Activated effector memory CD4-positive, alpha-beta T cell treated with Interleukin-2 at 50 U/mL for 16 hours (primary cell): ENCODE measurements around the gene CYP2D6.
"Not testable (repeated sequence)": the region's sequence is repeated elsewhere in the genome, so short reads cannot be mapped to it uniquely, and the experiment has no call there.

ENCODE experiments used
- DNase-seq: peaks from one replicate; pipeline ENCODE4 v3.0.0-alpha.2; 2020

The CYP2D6 gene

DNA sequence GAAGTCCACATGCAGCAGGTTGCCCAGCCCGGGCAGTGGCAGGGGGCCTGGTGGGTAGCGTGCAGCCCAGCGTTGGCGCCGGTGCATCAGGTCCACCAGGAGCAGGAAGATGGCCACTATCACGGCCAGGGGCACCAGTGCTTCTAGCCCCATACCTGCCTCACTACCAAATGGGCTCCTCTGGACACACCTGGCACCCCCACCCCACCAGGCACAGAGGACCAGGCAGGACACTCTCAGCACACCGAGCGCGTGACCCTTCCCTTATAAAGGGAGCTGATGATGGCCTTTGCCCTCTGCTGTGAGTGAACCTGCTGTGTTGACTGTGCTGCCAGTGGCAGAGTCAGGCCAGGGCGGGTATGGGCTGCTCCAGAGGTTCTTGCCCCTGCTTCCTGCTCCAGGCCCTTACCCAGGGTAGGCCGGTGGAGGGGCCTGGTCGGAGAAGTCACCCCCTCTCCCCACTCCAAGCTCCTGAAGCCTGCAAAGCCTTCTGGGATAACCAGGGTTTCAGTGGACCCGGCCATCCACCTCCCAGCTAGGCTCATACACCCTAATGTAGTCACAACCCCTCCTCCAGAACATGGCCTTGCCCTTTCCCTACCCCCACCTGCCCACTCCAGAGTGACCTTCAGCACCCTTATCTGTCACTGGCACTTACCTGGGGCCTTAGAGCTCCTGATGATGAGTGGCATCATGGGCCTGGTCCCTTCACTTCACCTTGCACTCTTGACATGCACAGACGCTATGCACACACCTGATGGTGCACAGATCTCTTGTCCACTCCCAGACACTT, at the start of gene CYP2D6:
Gene CYP2D6 (minus strand): TSS at position 172 of the 793 bp plus-strand sequence. CDS start 19 bp downstream, at position 153.
- not testable (repeated sequence) for DNase-seq

DNA sequence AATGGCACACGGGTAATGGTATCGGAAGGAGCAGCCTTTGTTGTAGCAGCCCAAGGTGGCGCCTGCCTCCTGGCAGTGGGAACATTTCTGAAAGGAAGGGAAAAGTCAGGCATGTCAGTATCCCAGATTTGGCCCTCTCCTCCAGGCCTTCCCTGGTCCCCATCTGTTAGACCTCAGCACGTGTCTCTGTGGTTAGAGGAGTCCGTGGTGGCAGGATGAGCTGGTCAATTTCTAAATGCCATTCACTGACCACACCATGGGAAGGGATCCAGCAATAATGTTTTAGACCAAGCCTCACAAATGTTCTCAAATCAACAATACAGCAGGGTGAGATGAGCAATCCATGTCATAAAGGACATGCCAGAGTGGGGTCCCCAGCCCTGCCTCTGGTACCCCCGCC, 49.0 kb upstream of the CYP2D6 start:
- no peak for DNase-seq

DNA sequence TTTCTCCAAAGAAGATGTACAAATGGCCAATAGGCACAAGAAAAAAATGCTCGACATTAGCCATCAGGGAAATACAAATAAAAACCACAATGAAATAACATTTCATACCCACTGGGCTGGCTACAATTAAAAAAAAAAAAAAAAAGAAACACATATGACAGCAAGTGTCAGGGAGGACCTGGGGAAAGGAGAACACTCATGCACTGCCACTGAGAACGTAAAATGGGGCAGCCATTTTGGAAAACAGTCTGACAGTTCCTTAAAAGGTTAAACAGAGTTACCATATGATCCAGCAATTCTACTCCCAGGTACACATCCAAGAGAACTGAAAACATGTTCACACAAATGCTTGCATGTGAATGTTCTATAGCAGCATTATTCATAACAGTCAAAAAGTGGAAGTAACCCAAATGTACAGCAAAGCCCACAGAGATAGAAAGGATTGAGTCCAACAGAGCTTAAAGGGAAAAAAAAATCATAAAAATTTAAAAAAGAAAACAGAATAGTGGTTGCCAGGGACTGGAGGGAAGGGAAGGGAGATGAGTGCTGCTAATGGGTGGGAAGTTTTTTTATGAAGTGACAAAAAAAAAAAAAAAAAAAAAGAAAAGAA, 48.4 kb upstream of the CYP2D6 start:
- no peak for DNase-seq

DNA sequence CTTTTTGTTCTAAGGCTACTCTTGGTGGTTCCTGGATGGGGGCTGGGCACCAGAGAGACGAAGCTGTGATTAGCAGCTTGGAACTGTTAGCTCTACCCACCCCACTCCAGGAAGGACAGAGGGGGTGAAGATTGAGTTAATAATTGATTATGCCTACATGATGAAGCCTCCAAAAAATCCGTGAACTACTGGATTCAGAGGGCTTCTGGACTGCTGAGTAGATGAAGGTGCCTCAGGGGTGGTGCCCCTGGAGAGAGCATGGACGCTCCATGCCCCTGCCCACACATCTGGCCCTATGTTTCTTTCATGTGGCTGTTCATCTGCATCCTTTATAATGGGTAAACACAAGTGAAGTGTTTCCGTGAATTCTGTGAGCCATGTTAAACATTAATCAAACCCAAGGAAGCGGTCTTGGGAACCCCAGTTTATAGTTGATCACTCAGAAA, 47.3 kb upstream of the CYP2D6 start:
- DNase-seq: no peak

DNA sequence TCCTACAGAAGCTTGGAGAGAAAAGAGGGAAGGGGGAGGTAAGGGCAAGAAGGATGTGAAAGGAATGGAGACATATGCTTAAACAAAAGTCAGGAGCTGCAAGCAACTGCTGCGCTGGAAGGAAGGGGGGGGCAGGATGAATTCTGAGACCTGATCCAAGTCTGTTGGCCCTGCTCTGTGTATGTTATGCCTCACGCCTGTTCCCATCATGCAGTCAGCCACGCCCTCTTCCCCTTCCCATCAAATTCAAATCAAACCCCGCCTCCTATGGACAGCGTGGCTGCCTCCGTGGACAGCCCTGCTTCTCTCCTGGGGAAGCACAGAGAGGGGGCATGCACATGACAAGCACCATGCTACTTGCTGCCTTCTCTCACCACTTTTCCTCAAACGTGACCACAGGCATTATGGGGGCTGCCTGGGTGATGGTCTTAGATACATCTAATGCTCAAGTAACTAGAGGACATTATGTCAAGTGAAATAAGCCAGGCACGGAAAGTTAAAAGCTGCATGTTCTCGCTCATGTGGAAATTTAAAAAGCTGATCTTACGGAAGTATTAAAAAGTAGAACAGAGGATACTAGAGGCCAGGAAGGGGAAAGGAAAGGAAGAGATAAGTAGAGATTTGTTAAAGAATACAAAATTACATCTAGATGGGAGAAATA, 45.8 kb upstream of the CYP2D6 start:
- DNase-seq: no peak

DNA sequence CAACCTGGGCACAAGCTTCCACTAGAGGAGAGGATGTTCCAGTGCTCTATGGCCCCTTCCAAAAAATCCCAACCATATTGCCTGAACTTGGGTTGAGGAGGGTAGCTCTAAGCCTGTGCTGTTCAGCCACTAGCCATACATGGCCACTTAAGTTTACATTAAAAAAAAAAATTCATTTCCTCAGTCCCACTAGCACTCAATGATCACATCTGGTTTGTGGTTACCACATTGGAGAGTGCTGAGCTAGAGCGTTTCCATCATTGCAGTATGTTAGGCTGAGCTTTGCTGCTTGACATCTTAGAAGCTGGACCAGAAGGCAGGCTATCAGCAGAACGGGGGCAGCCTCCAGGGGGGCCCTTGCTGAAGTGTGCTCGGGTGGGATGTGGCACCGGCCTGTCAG, 43.5 kb upstream of the CYP2D6 start:
- DNase-seq: no peak

DNA sequence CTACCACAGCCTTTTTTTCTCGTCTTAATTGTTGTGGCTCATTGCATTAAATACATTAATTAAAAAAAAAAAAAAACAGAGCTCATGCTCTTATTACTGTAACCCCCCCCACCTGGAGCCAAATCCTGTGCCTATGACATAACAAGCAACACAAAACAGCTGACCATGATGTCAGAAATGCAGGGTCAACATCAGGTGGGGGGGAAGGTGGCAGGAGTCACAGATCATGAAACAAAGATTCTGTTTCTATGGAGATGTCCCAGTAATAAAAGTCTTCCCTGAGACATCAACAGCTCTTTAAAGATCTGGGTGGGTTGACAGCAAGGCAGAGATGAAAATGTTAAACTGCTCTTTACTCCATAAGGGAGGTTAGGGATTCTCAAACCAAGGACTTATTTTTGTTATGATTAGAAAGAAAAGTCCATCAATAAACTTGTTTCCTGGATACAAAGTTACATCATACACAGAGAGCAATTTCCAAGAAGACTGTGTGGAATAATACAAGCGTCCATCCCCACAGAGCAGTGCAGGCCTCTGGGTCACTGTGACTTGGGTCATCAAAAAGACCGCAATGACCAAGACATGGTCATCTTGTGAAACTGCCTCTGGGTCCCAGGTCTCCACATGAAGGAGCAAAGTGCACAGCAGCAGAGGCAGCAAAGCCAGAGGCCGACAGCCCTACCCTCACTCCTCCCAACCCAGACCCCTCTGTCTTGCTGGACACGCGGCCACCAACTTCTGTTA, 42.7 kb upstream of the CYP2D6 start:
- no peak for DNase-seq

DNA sequence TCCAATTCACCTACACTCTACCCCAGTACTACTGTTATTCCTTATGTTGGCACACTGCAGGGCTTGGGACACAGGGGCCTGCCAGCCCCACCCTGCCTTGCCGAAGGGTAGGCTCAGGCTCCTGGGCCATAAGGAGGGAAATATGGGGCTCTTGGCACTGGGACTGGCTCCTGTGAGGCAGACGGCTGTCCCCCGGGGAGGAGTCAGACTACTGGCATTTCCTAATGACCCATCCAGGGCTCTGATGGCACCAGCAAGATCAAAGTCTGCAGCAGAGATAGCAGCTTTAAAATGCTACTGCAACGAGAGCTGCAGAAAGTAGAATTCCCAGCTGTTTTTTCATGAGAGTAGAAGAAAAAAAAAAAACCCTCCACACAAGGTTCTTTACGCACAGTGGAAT, 42.2 kb upstream of the CYP2D6 start:
- DNase-seq: no peak

DNA sequence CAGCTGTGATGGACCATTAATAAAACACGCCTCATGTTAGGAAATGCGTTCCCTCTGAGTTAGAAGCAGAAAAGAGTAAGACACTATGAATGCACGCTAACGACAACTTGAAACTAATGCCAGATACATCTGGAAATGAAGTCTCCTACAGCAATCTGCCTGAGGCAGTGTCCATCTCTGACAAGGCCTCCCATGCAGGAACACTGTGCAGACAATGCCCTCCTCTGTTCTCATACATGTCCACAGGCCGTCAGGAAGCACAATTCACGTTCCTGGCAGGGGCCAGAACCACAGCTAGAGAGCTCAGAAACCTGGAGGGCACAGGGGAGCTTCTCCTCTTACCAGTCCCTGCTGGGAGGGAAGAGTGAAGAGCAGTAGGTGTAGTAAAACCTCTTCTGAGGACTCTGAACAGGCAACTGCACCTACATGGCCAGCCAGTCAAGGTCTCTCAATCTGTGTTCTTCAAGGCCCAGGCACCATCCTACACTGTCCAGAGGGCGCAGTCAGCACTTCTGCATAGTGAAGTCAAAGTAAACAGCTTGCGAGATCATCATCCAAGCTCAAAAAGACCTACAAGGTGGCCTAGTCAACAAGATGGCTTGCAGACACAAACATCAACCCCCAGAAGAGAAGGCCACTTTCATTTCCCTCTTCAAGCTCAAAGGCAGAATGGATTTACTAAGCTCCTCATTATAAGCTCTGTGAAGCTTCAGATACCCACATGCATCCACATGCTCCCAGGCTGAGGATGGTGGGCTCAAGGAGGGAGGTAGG, 41.5 kb upstream of the CYP2D6 start:
- no peak for DNase-seq

DNA sequence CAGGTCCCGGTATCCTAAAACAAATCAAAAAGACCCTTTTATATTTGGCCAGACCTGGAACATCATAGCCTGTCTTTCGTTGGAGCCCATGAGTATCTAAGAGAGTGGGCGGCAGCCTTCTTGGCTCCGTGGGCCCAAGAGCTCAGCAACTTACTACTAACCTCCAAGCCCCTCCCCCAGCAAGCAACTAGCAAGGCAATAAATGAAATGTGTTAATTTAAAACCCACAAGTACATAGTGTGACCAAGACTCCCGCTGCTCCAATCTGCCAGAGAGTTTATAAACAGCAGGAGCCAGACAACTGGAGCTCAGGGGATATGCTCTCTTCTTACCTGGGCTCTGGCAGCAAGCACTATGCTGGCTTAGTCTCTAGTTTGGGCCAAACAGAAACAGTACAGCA, 40.8 kb upstream of the CYP2D6 start:
- DNase-seq: no peak

DNA sequence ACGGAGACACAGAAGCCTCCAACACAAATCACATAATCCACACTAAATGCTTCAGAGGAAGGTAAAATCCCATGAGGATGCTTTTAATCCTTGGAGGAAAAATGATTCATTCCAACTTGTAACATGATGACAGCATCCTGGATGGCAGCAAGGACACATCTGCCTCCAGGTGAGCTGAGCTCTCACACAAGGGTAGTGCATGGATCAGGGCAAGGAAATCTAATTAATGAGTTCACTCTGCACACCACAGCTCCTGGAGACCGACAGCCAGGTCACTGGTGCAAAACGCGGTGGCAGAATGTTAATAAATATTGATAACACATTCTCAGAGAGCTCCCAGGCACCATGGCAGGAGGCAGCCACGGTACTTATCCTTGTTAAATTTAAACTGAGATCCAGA, 40.3 kb upstream of the CYP2D6 start:
- DNase-seq: no peak

DNA sequence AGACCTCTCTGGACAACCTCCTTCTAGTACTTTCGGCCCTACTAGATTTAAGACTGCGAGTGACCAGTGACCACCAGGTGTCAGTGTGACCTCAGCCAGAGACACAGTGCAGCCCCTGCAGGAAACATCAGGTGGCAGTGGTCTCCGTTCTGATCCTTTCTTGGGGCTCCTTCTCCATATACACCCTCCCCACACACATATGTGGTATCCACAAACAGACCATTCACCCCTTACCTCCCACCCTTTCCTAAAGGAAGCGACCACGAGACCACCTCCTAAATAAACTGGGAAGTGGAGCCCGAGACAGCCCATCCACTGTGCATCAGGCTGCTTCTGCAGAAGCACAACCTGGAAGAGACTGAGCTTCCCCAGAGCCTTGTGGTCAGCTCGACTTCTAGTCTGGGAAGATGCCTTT, 38.5 kb upstream of the CYP2D6 start:
- peak; percentile 66 for DNase-seq

DNA sequence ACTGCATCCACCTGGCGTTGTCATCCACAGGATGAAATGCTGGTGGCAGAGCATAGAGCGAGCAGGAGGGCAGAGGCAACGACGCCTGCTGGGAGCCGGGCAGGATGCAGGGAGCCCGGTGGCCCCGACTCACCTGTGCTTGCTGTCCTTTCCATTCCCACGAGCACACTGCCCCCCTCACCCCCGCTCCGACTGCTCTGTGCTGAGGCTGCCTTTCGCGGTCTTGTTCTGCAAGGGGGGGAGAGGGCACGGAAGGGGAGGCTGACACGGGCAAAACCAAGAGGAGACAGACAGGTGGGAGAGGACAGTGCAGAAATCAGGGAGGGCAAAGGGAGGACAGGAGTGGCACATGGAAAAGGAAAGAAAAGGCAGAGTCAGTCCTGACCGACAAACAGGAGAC, 37.9 kb upstream of the CYP2D6 start:
- no peak for DNase-seq

DNA sequence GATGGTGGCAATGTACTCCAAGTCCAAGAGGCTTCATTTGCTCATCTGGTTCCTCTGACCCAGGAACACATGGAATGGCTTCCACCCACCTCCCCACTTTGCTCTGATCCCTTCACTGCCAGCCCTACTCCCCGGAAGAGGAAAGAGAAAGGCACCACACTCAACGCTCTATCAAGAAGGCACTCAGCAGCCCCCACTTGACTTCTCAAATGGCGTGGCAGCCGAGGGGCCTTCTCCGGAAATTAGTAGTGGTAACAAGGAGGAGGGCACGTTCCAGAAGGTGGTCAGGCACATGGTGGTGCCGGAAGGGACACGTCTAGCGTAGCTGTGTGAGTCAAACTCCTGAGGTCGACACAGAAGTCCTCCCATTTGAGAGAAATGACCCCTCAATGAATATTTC, 36.5 kb upstream of the CYP2D6 start:
- DNase-seq: no peak

DNA sequence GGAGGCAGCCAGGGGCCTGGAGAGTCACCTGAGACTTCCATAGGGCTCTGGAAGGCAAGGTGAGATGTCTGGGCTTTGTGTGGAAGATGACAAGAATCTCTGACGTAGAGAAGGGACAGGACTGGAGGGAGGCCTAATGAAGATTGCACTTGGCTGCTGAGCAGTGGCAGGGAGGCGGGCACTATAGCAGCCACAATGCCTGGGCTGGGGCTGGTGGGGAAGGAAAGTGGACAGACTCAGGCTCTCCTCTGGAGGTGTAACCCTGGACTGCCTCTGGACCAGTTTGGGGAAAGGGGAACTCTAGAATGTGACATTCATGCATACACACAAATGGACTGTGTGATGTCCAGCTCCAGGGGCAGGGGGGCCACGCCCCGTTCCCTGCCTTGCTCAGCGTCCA, 34.3 kb upstream of the CYP2D6 start:
- DNase-seq: no peak

DNA sequence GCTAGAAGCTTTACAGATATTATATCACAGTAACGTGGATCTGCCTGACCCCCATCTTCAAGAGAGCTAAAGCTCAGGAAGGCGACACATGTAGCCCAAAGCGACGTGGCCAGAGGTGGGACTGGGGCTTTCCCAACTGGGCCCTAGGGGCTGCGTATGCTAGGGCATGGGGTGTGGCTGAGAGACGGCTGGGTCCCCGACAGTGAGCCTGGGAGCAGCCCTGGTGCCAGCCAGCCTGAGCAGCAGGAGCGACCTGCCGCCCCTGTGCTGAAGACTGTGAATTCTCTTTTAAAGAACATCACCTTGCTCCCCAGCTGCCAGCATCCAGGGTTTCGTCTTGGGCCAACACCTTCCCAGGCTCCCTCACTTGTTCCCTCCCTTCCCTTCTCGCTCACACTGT, 32.9 kb upstream of the CYP2D6 start:
- DNase-seq: no peak

DNA sequence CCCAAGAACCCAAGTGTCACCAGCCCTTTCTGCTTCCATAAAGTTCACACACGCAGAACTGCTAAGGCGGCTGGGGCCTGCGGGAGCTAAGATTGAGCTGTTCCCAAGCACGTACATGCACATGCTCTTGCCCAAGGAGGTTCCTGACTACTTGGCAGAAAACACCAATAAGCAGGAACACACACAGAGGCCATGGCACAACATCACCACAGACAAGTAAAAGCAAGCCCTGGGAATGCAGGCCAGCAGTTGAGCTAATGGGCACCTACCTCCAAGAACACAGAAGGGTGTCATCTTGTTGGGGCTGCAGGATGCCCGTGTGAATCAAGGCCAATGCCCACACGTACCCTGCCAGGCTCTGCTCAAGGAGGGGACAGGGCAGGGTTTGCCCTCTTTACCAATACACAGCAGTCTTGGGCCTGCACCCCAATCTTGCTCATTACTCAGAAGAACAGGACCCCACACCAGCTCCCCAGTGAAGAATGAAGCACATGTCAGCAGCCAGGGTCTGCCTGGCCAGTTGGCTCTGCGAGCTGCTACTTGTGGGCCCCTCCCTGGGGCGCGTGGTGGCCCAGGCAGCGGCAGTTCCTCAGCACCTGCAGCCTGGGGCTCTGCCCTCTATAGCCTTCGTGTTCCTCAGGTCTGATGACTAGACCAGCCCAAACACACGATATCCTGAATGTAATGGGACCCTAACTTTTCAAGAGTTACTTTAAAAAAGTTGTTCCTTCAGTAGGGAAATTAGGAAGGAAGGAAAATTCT, 32.3 kb upstream of the CYP2D6 start:
- no peak for DNase-seq

DNA sequence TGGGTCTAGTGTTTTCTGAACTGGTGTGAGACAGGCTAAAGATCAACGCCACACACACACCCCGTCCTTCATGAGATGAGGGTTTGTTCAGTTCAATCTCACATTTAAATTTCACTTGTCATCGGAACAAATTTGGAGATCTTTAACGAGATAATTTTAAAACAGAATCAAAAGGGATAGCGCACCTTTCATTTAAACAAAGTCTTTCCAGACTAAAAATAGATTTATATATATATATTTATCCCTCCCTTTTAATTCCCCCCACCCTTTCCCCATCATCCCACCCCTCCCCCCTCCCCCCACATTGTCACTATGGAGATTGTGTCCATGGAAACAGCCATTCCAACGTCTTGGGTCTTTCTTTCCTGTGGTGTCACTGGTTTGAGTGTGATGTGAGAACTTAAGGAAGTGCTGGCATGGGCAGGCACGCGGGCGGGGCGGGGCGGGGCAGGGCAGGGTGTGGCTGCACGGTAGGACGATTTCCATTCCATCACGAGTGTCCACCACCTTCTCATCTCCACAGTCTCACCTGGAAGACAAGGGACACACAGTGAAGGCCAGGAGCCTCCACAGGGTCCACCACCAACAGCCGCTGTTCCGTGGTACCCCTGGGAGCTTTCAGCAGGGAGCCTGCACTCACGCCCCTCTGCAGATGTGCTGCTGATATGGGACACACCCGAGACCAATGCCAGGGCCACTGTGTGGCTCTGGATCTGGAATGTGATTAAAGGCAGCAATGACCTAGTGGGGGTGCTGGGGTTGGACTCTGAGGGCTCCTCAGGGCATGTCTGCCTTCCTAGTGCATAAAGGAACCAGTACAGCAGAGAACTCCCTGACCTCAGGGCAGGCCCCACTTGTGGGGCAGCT, 30.5 kb upstream of the CYP2D6 start:
- no peak for DNase-seq

DNA sequence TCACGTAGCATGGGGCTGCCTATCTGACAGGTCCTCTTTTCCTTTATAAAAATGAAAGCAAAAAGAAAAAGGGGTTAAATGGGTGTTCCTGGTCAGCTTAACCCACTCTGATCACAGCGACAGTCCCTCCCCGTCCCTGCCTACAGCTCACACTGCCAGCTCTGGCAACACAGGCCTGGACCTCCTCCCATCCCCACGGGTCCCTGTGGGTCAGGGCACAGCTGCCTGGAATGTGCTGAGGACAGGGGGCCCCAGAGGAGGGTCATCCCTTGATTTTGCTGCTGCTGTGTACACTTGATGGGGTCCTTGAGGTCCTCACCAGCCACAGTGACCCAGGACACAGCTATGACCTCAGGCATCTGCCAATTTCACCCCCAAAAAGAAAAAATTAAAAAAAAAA, 29.6 kb upstream of the CYP2D6 start:
- no peak for DNase-seq

DNA sequence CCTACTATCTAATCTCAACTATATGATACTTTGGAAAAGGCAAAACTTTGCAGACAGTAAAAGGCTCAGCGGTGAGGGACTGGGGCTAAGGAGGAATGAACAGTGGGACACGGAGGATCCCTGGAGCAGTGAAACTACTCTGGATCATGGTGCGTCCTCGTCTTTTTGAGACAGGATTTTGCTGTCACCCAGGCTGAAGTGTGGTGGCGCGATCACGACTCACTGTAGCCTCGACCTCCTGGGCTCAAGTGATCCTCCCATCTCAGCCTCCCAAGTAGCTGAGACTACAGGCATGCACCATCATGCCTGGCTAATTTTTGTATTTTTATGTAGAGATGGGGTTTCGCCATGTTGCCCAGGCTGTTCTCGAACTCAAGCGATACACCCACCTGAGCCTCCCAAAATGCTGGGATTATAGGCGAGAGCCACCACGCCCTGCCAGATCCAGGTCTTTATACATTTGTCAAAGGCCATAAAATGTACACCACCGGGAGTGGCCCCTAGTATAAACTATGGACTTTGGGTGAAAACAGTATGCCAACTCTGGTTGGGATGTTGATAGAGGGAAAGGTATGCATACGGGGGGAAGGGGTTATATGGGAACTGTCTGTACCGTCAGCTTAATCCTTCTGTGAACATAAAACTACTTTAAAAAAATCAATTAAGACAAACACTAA, 28.0 kb upstream of the CYP2D6 start:
- DNase-seq: no peak
